Upper lobe of left lung (tissue), 4 donors: ENCODE results near the gene CFAP74.

ENCODE experiments used
- EP300 ChIP-seq, 4 donors: sonication (generic); formaldehyde crosslinking; IDR thresholded peaks; one replicate each; pipeline ENCODE4 v1.5.1; 2017; ENCODE audit warnings: antibody characterized with exemption in 4 of 4, control low read depth in 2 of 4
- POLR2A ChIP-seq, 4 donors: fragments of 450-650 bp; IDR thresholded peaks; one replicate each; pipeline ENCODE4 v1.5.1; 2016 to 2017; ENCODE audit warnings: antibody characterized with exemption in 4 of 4, mild to moderate bottlenecking in 2 of 4
- POLR2AphosphoS5 ChIP-seq, 2 donors: sonication (generic); formaldehyde crosslinking; IDR thresholded peaks; one replicate each; pipeline ENCODE4 v1.5.1; 2017; ENCODE audit warnings: antibody characterized with exemption in 2 of 2
- TF ChIP-seq, protein P1 (sequence below), 6 experiments: fragments of 450-650 bp in 4 of 6; fragments of 200-600 bp in 2 of 6; sonication (generic) in 2 of 6; IDR thresholded peaks; one replicate each; pipeline ENCODE4 v1.5.1; 2016 to 2019; ENCODE audit warnings: antibody characterized with exemption in 6 of 6

GRCh38 chr1:2014741-2015735 lies 11.5 kb upstream of the CFAP74 start:
- no peak for TF ChIP-seq POLR2AphosphoS5 (IDR thresholded peaks at IDR 0.05)
- TF ChIP-seq, protein P1, sequence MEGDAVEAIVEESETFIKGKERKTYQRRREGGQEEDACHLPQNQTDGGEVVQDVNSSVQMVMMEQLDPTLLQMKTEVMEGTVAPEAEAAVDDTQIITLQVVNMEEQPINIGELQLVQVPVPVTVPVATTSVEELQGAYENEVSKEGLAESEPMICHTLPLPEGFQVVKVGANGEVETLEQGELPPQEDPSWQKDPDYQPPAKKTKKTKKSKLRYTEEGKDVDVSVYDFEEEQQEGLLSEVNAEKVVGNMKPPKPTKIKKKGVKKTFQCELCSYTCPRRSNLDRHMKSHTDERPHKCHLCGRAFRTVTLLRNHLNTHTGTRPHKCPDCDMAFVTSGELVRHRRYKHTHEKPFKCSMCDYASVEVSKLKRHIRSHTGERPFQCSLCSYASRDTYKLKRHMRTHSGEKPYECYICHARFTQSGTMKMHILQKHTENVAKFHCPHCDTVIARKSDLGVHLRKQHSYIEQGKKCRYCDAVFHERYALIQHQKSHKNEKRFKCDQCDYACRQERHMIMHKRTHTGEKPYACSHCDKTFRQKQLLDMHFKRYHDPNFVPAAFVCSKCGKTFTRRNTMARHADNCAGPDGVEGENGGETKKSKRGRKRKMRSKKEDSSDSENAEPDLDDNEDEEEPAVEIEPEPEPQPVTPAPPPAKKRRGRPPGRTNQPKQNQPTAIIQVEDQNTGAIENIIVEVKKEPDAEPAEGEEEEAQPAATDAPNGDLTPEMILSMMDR (IDR thresholded peaks at IDR 0.05), result no peak
- TF ChIP-seq EP300 (IDR thresholded peaks at IDR 0.05), result no peak
- TF ChIP-seq POLR2A (IDR thresholded peaks at IDR 0.05), result no peak
